Upper lobe of right lung (tissue), 1 donor: ENCODE results near the gene ERMP1. TPM values are rescaled to one million over a fixed set of nuclear protein-coding genes. Genes with fewer than 3 reads are reported as not detected.

Experiments
- ATAC-seq: fragments of 200-7000 bp; cut with Tn5 transposase; one replicate; pipeline ENCODE4 v1.9.1; 2020; ENCODE audit warnings: mild to moderate bottlenecking, moderate library complexity
- DNase-seq: peaks from one replicate; pipeline ENCODE4 v3.0.0-alpha.2; 2020
- H3K27ac ChIP-seq: fragments of 200-600 bp; one replicate; pipeline ENCODE4 v1.8.0; 2022
- H3K27me3 ChIP-seq: fragments of 200-600 bp; one replicate; pipeline ENCODE4 v1.8.0; 2022; ENCODE audit warnings: mild to moderate bottlenecking
- H3K36me3 ChIP-seq: fragments of 200-600 bp; one replicate; pipeline ENCODE4 v1.8.0; 2022
- H3K4me1 ChIP-seq: fragments of 200-600 bp; one replicate; pipeline ENCODE4 v1.8.0; 2022
- H3K4me3 ChIP-seq: fragments of 200-600 bp; one replicate; pipeline ENCODE4 v1.8.0; 2022; ENCODE audit warnings: mild to moderate bottlenecking
- H3K9me3 ChIP-seq: fragments of 200-600 bp; one replicate; pipeline ENCODE4 v1.8.0; 2022
- CTCF ChIP-seq: fragments of 200-600 bp; IDR thresholded peaks from one replicate; pipeline ENCODE4 v1.8.0; 2022; ENCODE audit warnings: antibody characterized with exemption
- intact Hi-C: fragments of 100-400 bp; cut with DNase I; formaldehyde crosslinking; loops from one replicate; pipeline ENCODE4 v1.11.0; 2022
- total RNA-seq: library from RNA; stranded (reverse); fragmentation: NEBNext Ultra II Directional; extraction: Animal tissue kit (Norgen Biotek cat#: 25700); gene quantifications from one replicate; pipeline ENCODE4 v1.2.1, GENCODE V29; 2021
- donor health status: DM: no; HTN: yes; CAD: no; lungs with severe emphysema.

Gene ERMP1
- total RNA-seq, 1 donor from 2014 or later: 34.8 TPM

- Histone ChIP-seq H3K4me3 (no peak overlapping the region), H3K27me3 (no peaks in the 10 kb centered on the region), H3K4me1 (no peaks in the 10 kb centered on the region), H3K9me3 (no peaks in the 10 kb centered on the region), H3K27ac (no peak overlapping the region), H3K36me3 (peaks cover 18% of the 10 kb centered on the region)
- DNase-seq (no peak), ATAC-seq (no peak)
- TF ChIP-seq CTCF: no peak
- intact Hi-C loops: no loop called here
Observed at GRCh38 chr9:5817862-5818261, 15.1 kb downstream of the ERMP1 start.

GRCh38 chr9:5815461-5815860 lies 17.5 kb downstream of the ERMP1 start:
- peaks cover 17% of the 10 kb centered on the region for H3K36me3 ChIP-seq
- no peak overlapping the region for H3K4me3 ChIP-seq
- intact Hi-C loops: no loop called here
- no peak overlapping the region for H3K27ac ChIP-seq
- no peak for TF ChIP-seq CTCF
- ATAC-seq (no peak), DNase-seq (no peak)
- no peaks in the 10 kb centered on the region for H3K27me3 ChIP-seq
- H3K9me3 ChIP-seq: no peaks in the 10 kb centered on the region
- H3K4me1 ChIP-seq: no peaks in the 10 kb centered on the region

- no peak for DNase-seq
- H3K36me3 ChIP-seq: peaks cover 27% of the 10 kb centered on the region
- ATAC-seq: no peak
- no peak for TF ChIP-seq CTCF
- H3K27ac ChIP-seq: no peak overlapping the region
- no peaks in the 10 kb centered on the region for H3K4me1 ChIP-seq
- intact Hi-C loops: no loop called here
- no peaks in the 10 kb centered on the region for H3K9me3 ChIP-seq
- no peak overlapping the region for H3K4me3 ChIP-seq
- no peaks in the 10 kb centered on the region for H3K27me3 ChIP-seq
Observed at GRCh38 chr9:5813824-5814223, 19.1 kb downstream of the ERMP1 start.

- Histone ChIP-seq H3K27me3 (no peaks in the 10 kb centered on the region), H3K4me3 (no peak overlapping the region), H3K27ac (no peak overlapping the region), H3K9me3 (no peaks in the 10 kb centered on the region), H3K4me1 (no peaks in the 10 kb centered on the region), H3K36me3 (peaks cover 27% of the 10 kb centered on the region)
- TF ChIP-seq CTCF: no peak
- ATAC-seq: no peak
- DNase-seq: no peak
- intact Hi-C loops: no loop called here
Observed at GRCh38 chr9:5811751-5812150, 21.2 kb downstream of the ERMP1 start.

GRCh38 chr9:5805478-5805877 lies 27.4 kb downstream of the ERMP1 start:
- Histone ChIP-seq H3K4me3 (no peak overlapping the region), H3K9me3 (no peaks in the 10 kb centered on the region), H3K4me1 (no peaks in the 10 kb centered on the region), H3K27me3 (no peaks in the 10 kb centered on the region), H3K36me3 (peaks cover 11% of the 10 kb centered on the region), H3K27ac (no peak overlapping the region)
- intact Hi-C loops: no loop called here
- TF ChIP-seq CTCF: no peak
- no peak for ATAC-seq
- DNase-seq: no peak

- Histone ChIP-seq H3K27me3 (no peaks in the 10 kb centered on the region), H3K9me3 (no peaks in the 10 kb centered on the region), H3K4me1 (no peaks in the 10 kb centered on the region), H3K36me3 (peaks cover 10% of the 10 kb centered on the region), H3K27ac (no peak overlapping the region), H3K4me3 (no peak overlapping the region)
- intact Hi-C loops: no loop called here
- TF ChIP-seq CTCF: no peak
- ATAC-seq (no peak), DNase-seq (no peak)
Observed at GRCh38 chr9:5801739-5802113, 31.2 kb downstream of the ERMP1 start.
